HG02759 (cell line): ENCODE measurements around the gene LSM14B.

ENCODE experiments used
- ATAC-seq: cut with Tn5 transposase; IDR thresholded peaks from one replicate; pipeline ENCODE4 v1.9.1; 2021; ENCODE audit warnings: mild to moderate bottlenecking, moderate library complexity; ENCODE audit not compliant: unreplicated experiment

Gene LSM14B

DNA sequence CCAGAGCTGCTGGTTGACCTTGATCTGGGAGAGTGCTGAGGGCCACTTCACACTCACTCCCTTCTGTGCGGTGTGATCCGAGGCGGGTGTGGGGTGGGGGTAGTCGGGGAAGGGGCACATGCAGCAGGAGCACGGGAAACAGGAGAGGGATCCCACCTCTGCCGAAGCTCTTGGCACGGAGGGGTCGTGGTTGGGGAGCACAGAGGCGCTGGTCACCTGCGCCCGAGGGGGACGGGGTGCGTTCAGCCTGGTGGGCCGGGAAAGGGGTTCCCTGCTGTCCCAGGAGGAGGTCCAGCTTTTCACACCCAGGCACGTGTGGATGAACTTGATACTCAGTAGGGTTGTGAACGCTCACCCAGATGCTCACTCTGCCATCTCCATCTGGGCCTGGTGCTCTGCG, 38.6 kb downstream of the LSM14B start:
- ATAC-seq, result no peak

DNA sequence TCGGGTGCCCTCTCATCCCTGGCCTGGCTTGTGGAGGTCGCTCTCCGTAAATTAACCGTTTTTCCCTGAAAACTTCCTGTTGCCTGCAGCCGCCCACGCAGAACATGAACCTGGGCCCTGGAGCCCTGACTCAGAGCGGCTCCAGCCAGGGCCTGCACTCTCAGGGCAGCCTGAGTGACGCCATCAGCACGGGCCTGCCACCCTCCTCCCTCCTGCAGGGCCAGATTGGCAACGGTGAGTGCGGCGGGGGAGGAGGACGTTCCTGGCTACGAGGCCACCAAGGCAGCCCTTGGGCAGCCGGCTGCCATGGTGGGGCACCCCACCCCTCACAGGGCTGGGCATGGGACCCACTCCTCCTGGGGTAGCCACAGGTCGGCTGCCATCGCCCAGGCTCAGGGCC, 39.1 kb downstream of the LSM14B start:
- ATAC-seq, result no peak

DNA sequence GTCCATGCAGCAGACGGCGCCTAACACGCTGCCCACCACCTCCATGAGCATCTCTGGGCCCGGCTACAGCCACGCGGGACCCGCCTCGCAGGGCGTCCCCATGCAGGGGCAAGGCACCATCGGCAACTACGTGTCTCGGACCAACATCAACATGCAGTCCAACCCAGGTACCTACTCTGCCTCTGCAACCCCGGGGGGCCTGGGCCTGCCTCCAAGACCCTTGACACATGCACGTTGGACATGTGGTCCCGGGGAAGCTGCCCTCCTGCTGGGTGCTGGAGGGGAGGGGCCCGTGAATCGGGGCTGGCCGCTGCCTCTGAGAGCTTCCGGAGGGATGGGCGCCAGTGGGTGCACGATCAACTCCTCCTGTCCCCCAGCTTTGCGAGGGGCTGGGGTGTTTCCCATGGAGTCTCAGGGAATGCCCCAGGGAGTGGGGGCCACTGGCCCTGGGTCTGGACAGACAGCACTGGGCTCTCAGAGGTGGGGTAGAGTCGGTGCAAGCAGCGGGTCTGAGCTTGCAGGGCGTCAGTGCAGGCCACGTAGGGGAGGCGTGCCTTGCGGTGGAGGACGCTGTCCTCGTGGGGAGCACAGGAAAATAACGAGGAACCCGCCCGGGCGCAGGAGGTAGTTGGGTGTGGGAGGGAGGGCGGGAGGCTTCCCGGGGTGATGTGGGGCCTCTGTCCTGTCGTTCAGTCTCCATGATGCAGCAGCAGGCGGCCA, 40.6 kb downstream of the LSM14B start:
- no peak for ATAC-seq

- ATAC-seq, result no peak
Observed at GRCh38 chr20:62163485-62163865, 41.2 kb downstream of the LSM14B start.

DNA sequence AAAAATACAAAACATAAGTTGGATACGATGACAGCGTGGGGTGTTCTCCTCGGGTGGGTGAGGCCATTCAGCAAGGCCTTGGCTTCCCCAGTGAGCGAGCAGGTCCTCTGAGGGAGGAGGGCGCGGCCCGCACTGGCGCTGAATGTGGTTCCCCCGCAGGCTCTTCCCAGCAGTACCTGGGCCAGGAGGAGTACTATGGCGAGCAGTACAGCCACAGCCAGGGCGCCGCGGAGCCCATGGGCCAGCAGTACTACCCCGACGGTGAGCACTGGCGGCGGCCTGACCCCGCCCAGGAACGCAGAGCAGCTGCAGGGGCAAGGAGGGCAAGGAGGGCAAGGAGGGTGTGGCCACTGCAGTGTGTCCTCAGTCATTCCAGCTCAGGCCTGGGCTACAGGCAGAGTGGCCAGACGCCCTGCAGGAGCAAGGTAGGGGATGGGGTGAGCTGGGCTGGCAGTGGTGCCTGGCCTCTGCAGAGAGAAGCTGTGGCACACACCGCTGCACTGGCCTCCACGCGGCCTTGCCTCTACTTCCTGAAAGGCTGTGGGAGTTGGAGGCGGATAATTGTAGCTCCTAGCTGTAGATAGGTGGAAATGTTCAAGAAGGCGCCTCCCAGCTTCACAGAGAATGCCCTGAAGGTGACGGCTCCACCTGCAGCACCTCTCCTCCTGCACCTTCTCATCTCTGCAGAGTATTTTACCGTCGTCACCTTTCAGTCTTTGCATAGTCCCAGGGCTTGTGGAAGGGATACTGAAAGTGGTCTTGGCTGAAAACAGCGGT, 41.9 kb downstream of the LSM14B start:
- ATAC-seq, result no peak

DNA sequence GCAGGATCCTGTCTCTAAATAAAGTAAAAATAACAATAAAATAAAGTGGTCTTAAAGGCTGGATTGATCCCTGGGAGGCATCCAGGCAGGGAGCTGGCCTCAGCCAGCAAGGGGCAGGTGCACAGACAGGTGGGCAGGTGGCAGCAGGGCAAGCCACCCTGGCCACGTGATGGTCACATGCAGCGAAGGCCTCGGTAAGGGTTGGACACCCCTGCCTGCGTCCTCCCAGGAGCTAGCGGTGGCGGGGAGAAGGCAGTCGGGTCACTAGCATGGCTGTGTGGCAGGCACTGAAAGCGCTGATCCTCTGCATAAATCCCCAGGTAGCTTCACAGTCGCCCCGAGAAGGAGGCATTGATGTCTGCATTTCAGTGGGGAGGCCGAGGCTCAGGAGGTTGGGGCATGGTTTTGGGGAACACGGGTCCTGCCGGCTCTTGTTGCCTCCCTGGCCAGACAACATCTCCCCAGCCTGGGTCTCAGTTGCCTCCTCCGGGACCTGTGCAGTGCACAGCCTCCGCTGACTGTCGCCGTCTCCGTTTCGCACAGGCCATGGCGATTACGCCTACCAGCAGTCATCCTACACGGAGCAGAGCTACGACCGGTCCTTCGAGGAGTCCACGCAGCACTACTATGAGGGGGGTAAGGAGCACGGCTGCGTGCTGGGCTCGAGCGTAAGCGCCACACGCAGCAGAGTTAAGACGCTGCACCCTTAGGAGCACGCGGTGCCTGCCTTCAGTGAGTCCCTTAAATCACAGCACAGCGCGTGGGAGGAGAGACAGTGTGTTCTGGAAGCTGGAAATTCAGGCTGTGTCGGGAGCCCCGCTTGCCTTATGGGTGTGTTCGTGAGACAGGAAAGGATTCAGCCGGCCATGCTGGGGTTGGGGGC, 42.8 kb downstream of the LSM14B start:
- ATAC-seq, result no peak

- no peak for ATAC-seq
Observed at GRCh38 chr20:62165762-62166399, 43.6 kb downstream of the LSM14B start.

DNA sequence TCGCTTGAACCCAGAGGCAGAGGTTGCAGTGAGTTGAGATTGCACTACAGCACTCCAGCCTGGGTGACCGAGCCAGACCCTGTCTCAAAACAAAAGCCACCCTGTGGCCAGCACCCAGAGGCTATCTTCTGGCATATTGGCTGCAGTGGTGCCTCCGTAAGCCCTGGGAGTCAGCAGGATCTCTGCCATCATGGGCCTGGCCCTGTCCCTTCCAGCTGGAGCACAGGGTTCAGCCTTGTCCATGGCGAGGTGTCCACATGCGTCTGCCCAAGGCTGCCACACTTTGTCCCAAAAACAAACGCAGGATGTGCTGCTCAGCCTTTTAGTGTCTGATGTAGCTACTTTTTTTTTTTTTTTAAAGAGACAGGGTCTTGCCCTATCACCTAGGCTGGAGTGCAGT, 45.2 kb downstream of the LSM14B start:
- ATAC-seq, result no peak

- no peak for ATAC-seq
Observed at GRCh38 chr20:62168061-62168460, 45.8 kb downstream of the LSM14B start.

DNA sequence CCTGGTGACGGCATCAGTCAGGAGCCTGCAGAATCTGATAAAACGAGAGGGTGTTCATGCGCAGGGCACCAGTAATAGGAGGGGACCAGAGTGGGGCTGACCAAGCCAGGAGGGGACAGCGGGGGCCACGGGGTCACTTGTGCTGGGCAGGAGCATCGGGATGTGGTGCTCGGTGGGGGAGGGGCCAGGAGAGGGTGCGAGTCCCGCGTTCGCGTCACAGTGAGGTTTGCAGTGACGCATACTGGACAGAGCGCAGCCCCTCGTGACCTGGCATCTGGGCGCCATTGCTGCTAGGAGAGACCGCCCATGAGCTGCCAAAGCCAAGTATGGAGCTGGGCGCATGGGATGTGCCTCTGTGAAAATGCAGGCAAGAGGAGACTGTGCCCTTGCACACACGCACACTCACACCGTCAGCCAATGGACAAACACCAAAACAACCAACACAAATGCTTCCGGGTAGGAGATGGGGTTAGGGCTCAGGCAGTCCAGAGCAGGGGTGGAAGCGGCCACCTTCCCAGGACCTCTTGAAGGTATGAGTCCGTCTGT, 46.7 kb downstream of the LSM14B start:
- no peak for ATAC-seq

- no peak for ATAC-seq
Observed at GRCh38 chr20:62170536-62170935, 48.3 kb downstream of the LSM14B start.

- no peak for ATAC-seq
Observed at GRCh38 chr20:62171245-62171644, 49.0 kb downstream of the LSM14B start.

- ATAC-seq, result no peak
Observed at GRCh38 chr20:62172666-62173065, 50.4 kb downstream of the LSM14B start.

GRCh38 chr20:62174021-62174804, 51.9 kb downstream of the LSM14B start:
- no peak for ATAC-seq

DNA sequence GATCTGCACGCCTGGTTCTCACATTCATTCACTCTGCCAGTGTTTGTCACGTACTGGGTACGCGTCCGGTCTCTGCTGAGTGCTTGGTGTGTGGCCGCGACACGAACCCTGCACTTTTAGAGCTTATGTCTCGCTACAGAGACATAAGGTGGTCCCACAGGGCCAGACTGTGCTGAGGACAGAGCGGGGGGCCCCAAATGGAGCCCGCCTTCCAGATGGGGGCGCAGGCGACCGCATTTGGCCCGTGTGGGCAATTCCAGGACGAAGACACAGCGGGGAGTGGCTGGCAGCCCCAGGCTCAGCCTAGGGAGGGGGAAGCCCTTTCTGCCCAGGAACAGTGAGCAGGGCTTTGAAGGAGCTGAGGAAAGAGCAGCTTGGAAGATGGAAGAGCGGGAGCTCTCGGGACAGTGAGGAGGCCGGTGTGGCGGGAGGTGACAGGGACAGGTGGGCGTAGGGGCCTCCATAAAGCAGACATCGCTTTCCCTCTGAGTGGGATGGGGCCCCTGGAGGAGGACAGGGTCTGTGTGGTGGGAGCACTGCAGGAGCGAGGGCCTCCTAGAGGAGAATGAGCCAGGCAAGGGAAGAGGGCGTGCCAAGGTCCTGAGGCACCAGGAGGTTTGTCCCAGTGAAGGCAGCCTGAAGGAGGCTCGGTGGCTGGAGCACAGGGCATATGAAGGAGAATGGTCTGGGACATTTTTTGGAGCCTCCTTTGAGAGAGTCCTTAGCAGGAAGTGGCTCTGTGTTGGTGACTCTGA, 52.8 kb downstream of the LSM14B start:
- ATAC-seq, result no peak

GRCh38 chr20:62175711-62176110, 53.4 kb downstream of the LSM14B start:
- ATAC-seq, result no peak

GRCh38 chr20:62176866-62177265, 54.6 kb downstream of the LSM14B start:
- no peak for ATAC-seq

- no peak for ATAC-seq
Observed at GRCh38 chr20:62177307-62177706, 55.0 kb downstream of the LSM14B start.
